ENCODE results near the gene PMM1.

Gene PMM1

DNA sequence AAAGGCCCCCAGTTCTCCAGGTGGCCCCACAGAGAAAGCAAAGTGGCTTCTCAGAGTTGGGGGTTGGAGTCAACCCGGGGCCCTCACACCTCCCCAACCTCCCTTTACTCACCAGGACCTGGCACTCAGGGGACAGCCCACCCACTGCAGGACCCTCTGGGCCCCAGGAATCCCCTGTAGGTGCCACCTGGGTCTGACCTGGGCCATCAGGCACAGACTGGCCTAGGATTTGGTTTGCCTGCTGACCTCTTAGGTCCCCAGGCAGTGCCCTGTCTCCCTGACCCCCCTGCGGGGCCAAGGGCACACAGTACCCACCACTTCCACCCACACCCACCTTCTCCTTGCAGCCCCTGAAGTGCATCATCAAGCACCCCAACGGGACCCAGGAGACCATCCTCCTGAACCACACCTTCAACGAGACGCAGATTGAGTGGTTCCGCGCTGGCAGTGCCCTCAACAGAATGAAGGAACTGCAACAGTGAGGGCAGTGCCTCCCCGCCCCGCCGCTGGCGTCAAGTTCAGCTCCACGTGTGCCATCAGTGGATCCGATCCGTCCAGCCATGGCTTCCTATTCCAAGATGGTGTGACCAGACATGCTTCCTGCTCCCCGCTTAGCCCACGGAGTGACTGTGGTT is 61.4 kb downstream of the PMM1 start:
- Histone ChIP-seq H3K27ac (replicated peaks) (no peak overlapping the region), H3K27me3 (ENCODE audit: insufficient read depth, poor library complexity, severe bottlenecking) (no peaks in the 10 kb centered on the region), H3K4me3 (replicated peaks; ENCODE audit: insufficient read depth, low read length) (no peak overlapping the region)
- no peak for DNase-seq (ENCODE audit: low read depth in 1 of 2, low spot score in 1 of 2)
- TF ChIP-seq, protein P1, sequence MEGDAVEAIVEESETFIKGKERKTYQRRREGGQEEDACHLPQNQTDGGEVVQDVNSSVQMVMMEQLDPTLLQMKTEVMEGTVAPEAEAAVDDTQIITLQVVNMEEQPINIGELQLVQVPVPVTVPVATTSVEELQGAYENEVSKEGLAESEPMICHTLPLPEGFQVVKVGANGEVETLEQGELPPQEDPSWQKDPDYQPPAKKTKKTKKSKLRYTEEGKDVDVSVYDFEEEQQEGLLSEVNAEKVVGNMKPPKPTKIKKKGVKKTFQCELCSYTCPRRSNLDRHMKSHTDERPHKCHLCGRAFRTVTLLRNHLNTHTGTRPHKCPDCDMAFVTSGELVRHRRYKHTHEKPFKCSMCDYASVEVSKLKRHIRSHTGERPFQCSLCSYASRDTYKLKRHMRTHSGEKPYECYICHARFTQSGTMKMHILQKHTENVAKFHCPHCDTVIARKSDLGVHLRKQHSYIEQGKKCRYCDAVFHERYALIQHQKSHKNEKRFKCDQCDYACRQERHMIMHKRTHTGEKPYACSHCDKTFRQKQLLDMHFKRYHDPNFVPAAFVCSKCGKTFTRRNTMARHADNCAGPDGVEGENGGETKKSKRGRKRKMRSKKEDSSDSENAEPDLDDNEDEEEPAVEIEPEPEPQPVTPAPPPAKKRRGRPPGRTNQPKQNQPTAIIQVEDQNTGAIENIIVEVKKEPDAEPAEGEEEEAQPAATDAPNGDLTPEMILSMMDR (IDR thresholded peaks at IDR 0.05; ENCODE audit: insufficient read depth, low read length): no peak
- TF ChIP-seq SPI1 (IDR thresholded peaks at IDR 0.05; ENCODE audit: borderline replicate concordance, low read depth) (no peak), POLR2AphosphoS5 (IDR thresholded peaks at IDR 0.05; ENCODE audit: low read depth) (peak; percentile 67; the same call in 1 of the 2 replicates), GABPA (IDR thresholded peaks at IDR 0.05; ENCODE audit: low read depth) (no peak)
- TF ChIP-seq, protein P2, sequence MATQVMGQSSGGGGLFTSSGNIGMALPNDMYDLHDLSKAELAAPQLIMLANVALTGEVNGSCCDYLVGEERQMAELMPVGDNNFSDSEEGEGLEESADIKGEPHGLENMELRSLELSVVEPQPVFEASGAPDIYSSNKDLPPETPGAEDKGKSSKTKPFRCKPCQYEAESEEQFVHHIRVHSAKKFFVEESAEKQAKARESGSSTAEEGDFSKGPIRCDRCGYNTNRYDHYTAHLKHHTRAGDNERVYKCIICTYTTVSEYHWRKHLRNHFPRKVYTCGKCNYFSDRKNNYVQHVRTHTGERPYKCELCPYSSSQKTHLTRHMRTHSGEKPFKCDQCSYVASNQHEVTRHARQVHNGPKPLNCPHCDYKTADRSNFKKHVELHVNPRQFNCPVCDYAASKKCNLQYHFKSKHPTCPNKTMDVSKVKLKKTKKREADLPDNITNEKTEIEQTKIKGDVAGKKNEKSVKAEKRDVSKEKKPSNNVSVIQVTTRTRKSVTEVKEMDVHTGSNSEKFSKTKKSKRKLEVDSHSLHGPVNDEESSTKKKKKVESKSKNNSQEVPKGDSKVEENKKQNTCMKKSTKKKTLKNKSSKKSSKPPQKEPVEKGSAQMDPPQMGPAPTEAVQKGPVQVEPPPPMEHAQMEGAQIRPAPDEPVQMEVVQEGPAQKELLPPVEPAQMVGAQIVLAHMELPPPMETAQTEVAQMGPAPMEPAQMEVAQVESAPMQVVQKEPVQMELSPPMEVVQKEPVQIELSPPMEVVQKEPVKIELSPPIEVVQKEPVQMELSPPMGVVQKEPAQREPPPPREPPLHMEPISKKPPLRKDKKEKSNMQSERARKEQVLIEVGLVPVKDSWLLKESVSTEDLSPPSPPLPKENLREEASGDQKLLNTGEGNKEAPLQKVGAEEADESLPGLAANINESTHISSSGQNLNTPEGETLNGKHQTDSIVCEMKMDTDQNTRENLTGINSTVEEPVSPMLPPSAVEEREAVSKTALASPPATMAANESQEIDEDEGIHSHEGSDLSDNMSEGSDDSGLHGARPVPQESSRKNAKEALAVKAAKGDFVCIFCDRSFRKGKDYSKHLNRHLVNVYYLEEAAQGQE (IDR thresholded peaks at IDR 0.05; ENCODE audit: insufficient replicate concordance, low read depth): no peak
